ENCODE results near the gene CTNNA1. TPM values are rescaled to one million over a fixed set of nuclear protein-coding genes. Genes with fewer than 3 reads are reported as not detected.

CTNNA1 gene
- total RNA-seq, 4 donors from 2014 or later, result 251 to 326 (median 274) TPM

DNA sequence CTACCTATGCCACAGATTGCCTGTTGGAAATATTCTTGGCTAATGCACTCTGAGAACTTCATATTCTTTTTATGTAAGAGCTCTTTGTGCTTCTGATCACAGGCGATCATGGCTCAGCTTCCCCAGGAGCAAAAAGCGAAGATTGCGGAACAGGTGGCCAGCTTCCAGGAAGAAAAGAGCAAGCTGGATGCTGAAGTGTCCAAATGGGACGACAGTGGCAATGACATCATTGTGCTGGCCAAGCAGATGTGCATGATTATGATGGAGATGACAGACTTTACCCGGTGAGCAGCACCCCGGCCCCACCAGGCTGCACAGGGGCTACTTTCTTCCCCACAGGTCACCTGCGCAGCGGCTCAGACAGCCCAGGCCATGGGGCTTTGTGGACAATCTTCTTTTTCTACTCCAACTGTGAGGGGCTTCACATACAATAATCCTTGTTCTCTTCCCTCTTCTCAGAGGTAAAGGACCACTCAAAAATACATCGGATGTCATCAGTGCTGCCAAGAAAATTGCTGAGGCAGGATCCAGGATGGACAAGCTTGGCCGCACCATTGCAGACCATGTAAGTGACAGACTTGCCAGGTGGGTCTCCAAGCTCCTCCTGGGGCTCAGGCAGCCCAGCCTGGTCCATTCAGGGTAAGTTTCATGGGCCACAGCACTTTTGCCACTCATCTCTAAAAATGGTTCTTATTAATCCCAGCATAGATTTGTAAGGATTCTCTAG is 177.3 kb downstream of the CTNNA1 start:
- no peak for ATAC-seq (ENCODE audit: low FRiP score)
- DNase-seq (ENCODE audit: low spot score), result no peak
- no peak for TF ChIP-seq CTCF (IDR thresholded peaks at IDR 0.05)

GRCh38 chr5:138932171-138932810 is 179.1 kb downstream of the CTNNA1 start:
- TF ChIP-seq CTCF (IDR thresholded peaks at IDR 0.05), result no peak
- DNase-seq (ENCODE audit: low spot score) (no peak), ATAC-seq (ENCODE audit: low FRiP score) (no peak)

DNA sequence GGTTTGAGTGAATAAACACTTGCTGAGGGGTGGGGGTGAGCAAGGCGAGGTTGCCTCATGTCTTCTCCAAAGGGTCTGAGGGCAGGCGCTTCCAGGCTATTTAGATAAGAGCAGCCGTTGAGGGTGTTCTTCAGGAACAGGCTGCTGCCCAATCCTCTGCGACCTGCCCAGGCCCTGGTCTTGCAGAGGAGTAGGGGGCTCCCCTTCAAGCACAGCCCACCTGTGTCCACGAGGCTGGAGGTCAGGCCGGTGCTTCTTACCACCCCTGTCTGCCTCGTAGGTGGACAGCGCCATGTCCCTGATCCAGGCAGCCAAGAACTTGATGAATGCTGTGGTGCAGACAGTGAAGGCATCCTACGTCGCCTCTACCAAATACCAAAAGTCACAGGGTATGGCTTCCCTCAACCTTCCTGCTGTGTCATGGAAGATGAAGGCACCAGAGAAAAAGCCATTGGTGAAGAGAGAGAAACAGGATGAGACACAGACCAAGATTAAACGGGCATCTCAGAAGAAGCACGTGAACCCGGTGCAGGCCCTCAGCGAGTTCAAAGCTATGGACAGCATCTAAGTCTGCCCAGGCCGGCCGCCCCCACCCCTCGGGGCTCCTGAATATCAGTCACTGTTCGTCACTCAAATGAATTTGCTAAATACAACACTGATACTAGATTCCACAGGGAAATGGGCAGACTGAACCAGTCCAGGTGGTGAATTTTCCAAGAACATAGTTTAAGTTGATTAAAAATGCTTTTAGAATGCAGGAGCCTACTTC is 180.5 kb downstream of the CTNNA1 start:
- ATAC-seq (ENCODE audit: low FRiP score) (no peak), DNase-seq (ENCODE audit: low spot score) (no peak)
- TF ChIP-seq CTCF (IDR thresholded peaks at IDR 0.05), result no peak

DNA sequence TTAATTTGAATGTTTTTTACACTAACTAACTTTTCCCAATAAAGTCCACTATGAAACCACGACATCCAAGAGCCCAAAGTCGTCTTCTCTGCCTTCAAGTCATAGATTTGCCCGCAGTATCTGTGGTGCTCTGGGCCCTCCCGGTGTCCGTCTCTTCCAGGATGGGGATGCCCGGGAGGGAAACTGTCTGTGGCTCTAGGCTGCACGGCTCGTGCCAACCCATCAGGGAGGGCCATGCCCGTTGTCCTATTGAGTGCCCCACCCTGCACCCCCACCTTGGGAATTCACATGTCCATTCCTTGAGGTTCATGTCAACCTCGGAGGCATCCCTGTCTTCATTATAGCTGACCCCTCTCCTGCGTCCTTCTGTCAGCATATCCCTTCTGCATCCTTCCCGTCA is 181.7 kb downstream of the CTNNA1 start:
- ATAC-seq (ENCODE audit: low FRiP score) (no peak), DNase-seq (ENCODE audit: low spot score) (no peak)
- no peak for TF ChIP-seq CTCF (IDR thresholded peaks at IDR 0.05)

DNA sequence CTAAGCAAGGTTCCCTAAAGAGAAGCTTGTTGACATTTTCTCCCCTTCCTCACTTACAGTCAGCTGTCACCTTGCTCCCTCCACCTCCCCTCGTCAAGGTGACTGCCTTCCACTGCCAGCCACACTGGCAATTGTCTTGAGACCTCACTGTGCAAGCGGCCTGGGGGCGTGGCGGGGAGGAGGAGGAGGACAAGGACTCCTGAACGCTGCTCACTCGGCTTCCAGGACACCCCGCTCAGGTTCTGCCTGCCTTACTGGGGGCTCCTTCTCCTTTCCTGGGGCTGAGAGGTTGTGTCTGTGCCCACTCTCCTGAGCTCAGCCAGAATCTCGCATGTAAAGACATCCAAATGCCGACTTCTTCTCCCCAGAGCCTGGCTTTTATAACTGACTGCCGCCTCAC is 182.2 kb downstream of the CTNNA1 start:
- no peak for TF ChIP-seq CTCF (IDR thresholded peaks at IDR 0.05)
- DNase-seq (ENCODE audit: low spot score) (no peak), ATAC-seq (ENCODE audit: low FRiP score) (no peak)

- ATAC-seq (ENCODE audit: low FRiP score), result no peak
- no peak for DNase-seq (ENCODE audit: low spot score)
- TF ChIP-seq CTCF (IDR thresholded peaks at IDR 0.05), result no peak
These were observed 183.2 kb downstream of the CTNNA1 start for GRCh38 chr5:138936225-138936967.
